ENCODE data around the gene HEBP1.

The HEBP1 gene

GRCh38 chr12:12997156-12997555 lies 2.9 kb downstream of the HEBP1 start:
- Histone ChIP-seq H3K27ac (ENCODE audit: low read depth, low read length) (no peak overlapping the region), H3K4me2 (ENCODE audit: low read length) (no peak overlapping the region), H3F3A (ENCODE audit: control insufficient read depth, insufficient read depth) (no peaks in the 10 kb centered on the region), H3K4me3 (ENCODE audit: low read length) (no peak overlapping the region), H3K36me3 (ENCODE audit: control insufficient read depth, low read length) (no peaks in the 10 kb centered on the region), H3K27me3 (ENCODE audit: control insufficient read depth, low read length) (peaks cover 43% of the 10 kb centered on the region), H3K9me3 (ENCODE audit: control insufficient read depth, insufficient read depth, low read length) (no peaks in the 10 kb centered on the region), H3K79me2 (ENCODE audit: control insufficient read depth, low read length) (no peaks in the 10 kb centered on the region), H4K20me1 (ENCODE audit: control insufficient read depth, insufficient read depth, low read depth, low read length) (no peaks in the 10 kb centered on the region), H3K9me2 (replicated peaks; ENCODE audit: control insufficient read depth, low read length) (no peaks in the 10 kb centered on the region), H3K4me1 (ENCODE audit: control insufficient read depth, low read length) (peaks cover 14% of the 10 kb centered on the region)
- TF ChIP-seq CTCF (IDR thresholded peaks at IDR 0.05; ENCODE audit: low read depth, low read length, poor library complexity, severe bottlenecking) = no peak
- TF ChIP-seq EZH2phosphoT487 (IDR thresholded peaks at IDR 0.05; ENCODE audit: borderline replicate concordance, low read length) = no peak

- TF ChIP-seq CTCF (IDR thresholded peaks at IDR 0.05; ENCODE audit: low read depth, low read length, poor library complexity, severe bottlenecking) = no peak
- no peak for TF ChIP-seq EZH2phosphoT487 (IDR thresholded peaks at IDR 0.05; ENCODE audit: borderline replicate concordance, low read length)
- Histone ChIP-seq H3K4me3 (ENCODE audit: low read length) (no peak overlapping the region), H3F3A (ENCODE audit: control insufficient read depth, insufficient read depth) (no peaks in the 10 kb centered on the region), H3K27ac (ENCODE audit: low read depth, low read length) (no peak overlapping the region), H3K79me2 (ENCODE audit: control insufficient read depth, low read length) (no peaks in the 10 kb centered on the region), H4K20me1 (ENCODE audit: control insufficient read depth, insufficient read depth, low read depth, low read length) (no peaks in the 10 kb centered on the region), H3K27me3 (ENCODE audit: control insufficient read depth, low read length) (peaks cover 41% of the 10 kb centered on the region), H3K9me2 (replicated peaks; ENCODE audit: control insufficient read depth, low read length) (no peaks in the 10 kb centered on the region), H3K4me1 (ENCODE audit: control insufficient read depth, low read length) (peaks cover 14% of the 10 kb centered on the region), H3K9me3 (ENCODE audit: control insufficient read depth, insufficient read depth, low read length) (no peaks in the 10 kb centered on the region), H3K4me2 (ENCODE audit: low read length) (no peak overlapping the region), H3K36me3 (ENCODE audit: control insufficient read depth, low read length) (no peaks in the 10 kb centered on the region)
These were observed 3.9 kb downstream of the HEBP1 start for GRCh38 chr12:12996209-12996608.

GRCh38 chr12:12995088-12995487 lies 5.0 kb downstream of the HEBP1 start:
- Histone ChIP-seq H3K36me3 (ENCODE audit: control insufficient read depth, low read length) (no peaks in the 10 kb centered on the region), H3K4me3 (ENCODE audit: low read length) (no peak overlapping the region), H3K4me2 (ENCODE audit: low read length) (no peak overlapping the region), H3K9me3 (ENCODE audit: control insufficient read depth, insufficient read depth, low read length) (no peaks in the 10 kb centered on the region), H3K27me3 (ENCODE audit: control insufficient read depth, low read length) (peaks cover 33% of the 10 kb centered on the region), H3K9me2 (replicated peaks; ENCODE audit: control insufficient read depth, low read length) (no peaks in the 10 kb centered on the region), H3F3A (ENCODE audit: control insufficient read depth, insufficient read depth) (no peaks in the 10 kb centered on the region), H4K20me1 (ENCODE audit: control insufficient read depth, insufficient read depth, low read depth, low read length) (no peaks in the 10 kb centered on the region), H3K79me2 (ENCODE audit: control insufficient read depth, low read length) (no peaks in the 10 kb centered on the region), H3K27ac (ENCODE audit: low read depth, low read length) (no peak overlapping the region), H3K4me1 (ENCODE audit: control insufficient read depth, low read length) (peaks cover 6% of the 10 kb centered on the region)
- TF ChIP-seq CTCF (IDR thresholded peaks at IDR 0.05; ENCODE audit: low read depth, low read length, poor library complexity, severe bottlenecking) = no peak
- no peak for TF ChIP-seq EZH2phosphoT487 (IDR thresholded peaks at IDR 0.05; ENCODE audit: borderline replicate concordance, low read length)

GRCh38 chr12:12993367-12993766 lies 6.7 kb downstream of the HEBP1 start:
- H3K9me2 ChIP-seq (replicated peaks; ENCODE audit: control insufficient read depth, low read length) = no peaks in the 10 kb centered on the region
- no peak overlapping the region for H3K27ac ChIP-seq (ENCODE audit: low read depth, low read length)
- no peak overlapping the region for H3K4me2 ChIP-seq (ENCODE audit: low read length)

More at GRCh38 chr12:12993367-12993766, 6.7 kb downstream of the HEBP1 start:
- H3K79me2 ChIP-seq (ENCODE audit: control insufficient read depth, low read length) = no peaks in the 10 kb centered on the region
- no peaks in the 10 kb centered on the region for H3K4me1 ChIP-seq (ENCODE audit: control insufficient read depth, low read length)
- no peaks in the 10 kb centered on the region for H3K9me3 ChIP-seq (ENCODE audit: control insufficient read depth, insufficient read depth, low read length)
- no peaks in the 10 kb centered on the region for H3K36me3 ChIP-seq (ENCODE audit: control insufficient read depth, low read length)
- no peaks in the 10 kb centered on the region for H4K20me1 ChIP-seq (ENCODE audit: control insufficient read depth, insufficient read depth, low read depth, low read length)
- no peak overlapping the region for H3K4me3 ChIP-seq (ENCODE audit: low read length)
- peaks cover 33% of the 10 kb centered on the region for H3K27me3 ChIP-seq (ENCODE audit: control insufficient read depth, low read length)
- TF ChIP-seq EZH2phosphoT487 (IDR thresholded peaks at IDR 0.05; ENCODE audit: borderline replicate concordance, low read length) = no peak
- no peak for TF ChIP-seq CTCF (IDR thresholded peaks at IDR 0.05; ENCODE audit: low read depth, low read length, poor library complexity, severe bottlenecking)
- H3F3A ChIP-seq (ENCODE audit: control insufficient read depth, insufficient read depth) = no peaks in the 10 kb centered on the region

All from DOHH2 (cell line).